ENCODE data around the gene SLC19A3.
"Not testable (repeated sequence)": the region's sequence is repeated elsewhere in the genome, so short reads cannot be mapped to it uniquely, and the experiment has no call there.

SLC19A3 gene

GRCh38 chr2:227673620-227674019 lies 44.2 kb downstream of the SLC19A3 start:
- H4K8ac ChIP-seq (ENCODE audit: low read depth, low read length); H4K91ac ChIP-seq (ENCODE audit: low read depth, low read length); H3K4me3 ChIP-seq (ENCODE audit: low read depth, low read length); H3K14ac ChIP-seq (ENCODE audit: low read length); H2AFZ ChIP-seq (ENCODE audit: insufficient read depth, low read length, poor library complexity); H3K4ac ChIP-seq (ENCODE audit: low read depth, low read length); H3K27ac ChIP-seq (ENCODE audit: low read depth, low read length); H3K9me3 ChIP-seq (ENCODE audit: insufficient read depth, low read depth, low read length); H4K12ac ChIP-seq (ENCODE audit: low read depth, low read length); H2BK5ac ChIP-seq (ENCODE audit: low read depth, low read length, poor library complexity); H2BK12ac ChIP-seq (ENCODE audit: low read length); H3K36me3 ChIP-seq (ENCODE audit: control insufficient read depth in 1 of 2, insufficient read depth in 2 of 2, low read length in 2 of 2); H3K4me2 ChIP-seq (ENCODE audit: low read length); H2BK120ac ChIP-seq (ENCODE audit: insufficient read depth, low read length, poor library complexity); H3K79me1 ChIP-seq (ENCODE audit: low read length); H3K27me3 ChIP-seq (ENCODE audit: insufficient read depth, low read length); H3K18ac ChIP-seq (ENCODE audit: low read length); H3K4me1 ChIP-seq (ENCODE audit: control insufficient read depth in 1 of 2, insufficient read depth in 2 of 2, low read length in 2 of 2); DNase-seq; H3K23ac ChIP-seq (ENCODE audit: low read length); H3K9ac ChIP-seq (ENCODE audit: low read length); H2AK5ac ChIP-seq (ENCODE audit: low read length); H3K79me2 ChIP-seq (ENCODE audit: control insufficient read depth, insufficient read depth, low read length, poor library complexity): not testable (repeated sequence)
- WGBS (ENCODE audit: extremely low coverage, insufficient coverage, insufficient read length), result no CpG with 5 or more reads among the region's 5 CpGs

- no peak overlapping the region for H3K18ac ChIP-seq (ENCODE audit: low read length)
- H4K12ac ChIP-seq (ENCODE audit: low read depth, low read length), result no peak overlapping the region
- no peaks in the 10 kb centered on the region for H3K9me3 ChIP-seq (ENCODE audit: insufficient read depth, low read depth, low read length)
- H2BK12ac ChIP-seq (ENCODE audit: low read length), result no peak overlapping the region
- H3K9ac ChIP-seq (ENCODE audit: low read length), result no peak overlapping the region
- no peak overlapping the region for H3K4ac ChIP-seq (ENCODE audit: low read depth, low read length)
- WGBS (ENCODE audit: extremely low coverage, insufficient coverage, insufficient read length), result no CpG with 5 or more reads among the region's 3 CpGs
- H3K4me2 ChIP-seq (ENCODE audit: low read length), result no peak overlapping the region
- no peak overlapping the region for H2AK5ac ChIP-seq (ENCODE audit: low read length)
- H3K14ac ChIP-seq (ENCODE audit: low read length), result no peak overlapping the region
- H2BK5ac ChIP-seq (ENCODE audit: low read depth, low read length, poor library complexity), result no peak overlapping the region
- H4K8ac ChIP-seq (ENCODE audit: low read depth, low read length), result no peak overlapping the region
- H3K27ac ChIP-seq (ENCODE audit: low read depth, low read length), result no peak overlapping the region
- no peak overlapping the region for H3K23ac ChIP-seq (ENCODE audit: low read length)
- no peak overlapping the region for H4K91ac ChIP-seq (ENCODE audit: low read depth, low read length)
- peaks cover 2% of the 10 kb centered on the region for H3K79me1 ChIP-seq (ENCODE audit: low read length)
- H2BK120ac ChIP-seq (ENCODE audit: insufficient read depth, low read length, poor library complexity), result no peak overlapping the region
- H3K4me3 ChIP-seq (ENCODE audit: low read depth, low read length), result no peak overlapping the region
- no peaks in the 10 kb centered on the region for H3K27me3 ChIP-seq (ENCODE audit: insufficient read depth, low read length)
- peak in 1 of 2 donors; percentile 18 for DNase-seq
- no peaks in the 10 kb centered on the region for H3K36me3 ChIP-seq (ENCODE audit: control insufficient read depth in 1 of 2, insufficient read depth in 2 of 2, low read length in 2 of 2)
- no peak overlapping the region for H2AFZ ChIP-seq (ENCODE audit: insufficient read depth, low read length, poor library complexity)
- H3K79me2 ChIP-seq (ENCODE audit: control insufficient read depth, insufficient read depth, low read length, poor library complexity), result no peaks in the 10 kb centered on the region
- H3K4me1 ChIP-seq (ENCODE audit: control insufficient read depth in 1 of 2, insufficient read depth in 2 of 2, low read length in 2 of 2), result no peaks in the 10 kb centered on the region
Observed at GRCh38 chr2:227671170-227671905, 46.5 kb downstream of the SLC19A3 start.

GRCh38 chr2:227666631-227667170 lies 51.1 kb downstream of the SLC19A3 start, which contains the start of gene SCYGR5:
SCYGR5 (plus strand) TSS chr2:227666804; CDS start chr2:227666804, 0 bp downstream.
- not testable (repeated sequence) for H2AFZ ChIP-seq (ENCODE audit: insufficient read depth, low read length, poor library complexity); H4K91ac ChIP-seq (ENCODE audit: low read depth, low read length); H3K9ac ChIP-seq (ENCODE audit: low read length); H3K4ac ChIP-seq (ENCODE audit: low read depth, low read length); H2AK5ac ChIP-seq (ENCODE audit: low read length); H3K9me3 ChIP-seq (ENCODE audit: insufficient read depth, low read depth, low read length); H3K4me3 ChIP-seq (ENCODE audit: low read depth, low read length); H3K27me3 ChIP-seq (ENCODE audit: insufficient read depth, low read length); DNase-seq; H3K23ac ChIP-seq (ENCODE audit: low read length); H3K14ac ChIP-seq (ENCODE audit: low read length); H2BK120ac ChIP-seq (ENCODE audit: insufficient read depth, low read length, poor library complexity); H2BK12ac ChIP-seq (ENCODE audit: low read length); H2BK5ac ChIP-seq (ENCODE audit: low read depth, low read length, poor library complexity); H3K79me2 ChIP-seq (ENCODE audit: control insufficient read depth, insufficient read depth, low read length, poor library complexity); H3K27ac ChIP-seq (ENCODE audit: low read depth, low read length); H3K36me3 ChIP-seq (ENCODE audit: control insufficient read depth in 1 of 2, insufficient read depth in 2 of 2, low read length in 2 of 2); H3K4me1 ChIP-seq (ENCODE audit: control insufficient read depth in 1 of 2, insufficient read depth in 2 of 2, low read length in 2 of 2); H3K18ac ChIP-seq (ENCODE audit: low read length); H4K12ac ChIP-seq (ENCODE audit: low read depth, low read length); H3K79me1 ChIP-seq (ENCODE audit: low read length); H4K8ac ChIP-seq (ENCODE audit: low read depth, low read length); H3K4me2 ChIP-seq (ENCODE audit: low read length)
- no CpG with 5 or more reads among the region's 13 CpGs for WGBS (ENCODE audit: extremely low coverage, insufficient coverage, insufficient read length)

GRCh38 chr2:227665189-227665940 lies 52.5 kb downstream of the SLC19A3 start:
- Histone ChIP-seq H2AK5ac (ENCODE audit: low read length) (no peak overlapping the region), H3K27me3 (ENCODE audit: insufficient read depth, low read length) (no peaks in the 10 kb centered on the region), H4K91ac (ENCODE audit: low read depth, low read length) (no peak overlapping the region), H2BK120ac (ENCODE audit: insufficient read depth, low read length, poor library complexity) (no peak overlapping the region), H4K8ac (ENCODE audit: low read depth, low read length) (no peak overlapping the region), H3K14ac (ENCODE audit: low read length) (no peak overlapping the region), H3K23ac (ENCODE audit: low read length) (no peak overlapping the region), H3K9me3 (ENCODE audit: insufficient read depth, low read depth, low read length) (no peaks in the 10 kb centered on the region), H3K27ac (ENCODE audit: low read depth, low read length) (no peak overlapping the region), H3K18ac (ENCODE audit: low read length) (no peak overlapping the region), H4K12ac (ENCODE audit: low read depth, low read length) (no peak overlapping the region), H3K79me1 (ENCODE audit: low read length) (no peaks in the 10 kb centered on the region), H3K4me3 (ENCODE audit: low read depth, low read length) (no peak overlapping the region), H2AFZ (ENCODE audit: insufficient read depth, low read length, poor library complexity) (no peak overlapping the region), H3K79me2 (ENCODE audit: control insufficient read depth, insufficient read depth, low read length, poor library complexity) (no peaks in the 10 kb centered on the region), H3K4ac (ENCODE audit: low read depth, low read length) (no peak overlapping the region), H3K9ac (ENCODE audit: low read length) (no peak overlapping the region), H2BK5ac (ENCODE audit: low read depth, low read length, poor library complexity) (no peak overlapping the region), H3K36me3 (ENCODE audit: control insufficient read depth in 1 of 2, insufficient read depth in 2 of 2, low read length in 2 of 2) (no peaks in the 10 kb centered on the region), H2BK12ac (ENCODE audit: low read length) (no peak overlapping the region), H3K4me2 (ENCODE audit: low read length) (no peak overlapping the region), H3K4me1 (ENCODE audit: control insufficient read depth in 1 of 2, insufficient read depth in 2 of 2, low read length in 2 of 2) (peaks cover 6% of the 10 kb centered on the region in 2 experiments)
- no CpG with 5 or more reads among the region's 6 CpGs for WGBS (ENCODE audit: extremely low coverage, insufficient coverage, insufficient read length)
- DNase-seq, result no peak
